HT-29 (cell line): ENCODE data around the gene TSEN2. TPM values are rescaled to one million over a fixed set of nuclear protein-coding genes. Genes with fewer than 3 reads are reported as not detected.
A peak's percentile ranks its signal among the peaks of the same experiment; 100 is the strongest.
"Not testable (repeated sequence)": the region's sequence is repeated elsewhere in the genome, so short reads cannot be mapped to it uniquely, and the experiment has no call there.

ENCODE experiments used
- DNase-seq: peaks from one replicate; pipeline ENCODE4 v3.0.0-alpha.2; 2015; ENCODE audit warnings: low spot score
- total RNA-seq: library from RNA; depleted of rRNA; stranded (reverse); fragments of >200 nt; shearing (Covaris generic); gene quantifications from 2 replicates; pipeline ENCODE4 v1.2.3, GENCODE V29; 2014

TSEN2 gene
- total RNA-seq, 1 experiment from 2014 or later, result 22.5 TPM

DNA sequence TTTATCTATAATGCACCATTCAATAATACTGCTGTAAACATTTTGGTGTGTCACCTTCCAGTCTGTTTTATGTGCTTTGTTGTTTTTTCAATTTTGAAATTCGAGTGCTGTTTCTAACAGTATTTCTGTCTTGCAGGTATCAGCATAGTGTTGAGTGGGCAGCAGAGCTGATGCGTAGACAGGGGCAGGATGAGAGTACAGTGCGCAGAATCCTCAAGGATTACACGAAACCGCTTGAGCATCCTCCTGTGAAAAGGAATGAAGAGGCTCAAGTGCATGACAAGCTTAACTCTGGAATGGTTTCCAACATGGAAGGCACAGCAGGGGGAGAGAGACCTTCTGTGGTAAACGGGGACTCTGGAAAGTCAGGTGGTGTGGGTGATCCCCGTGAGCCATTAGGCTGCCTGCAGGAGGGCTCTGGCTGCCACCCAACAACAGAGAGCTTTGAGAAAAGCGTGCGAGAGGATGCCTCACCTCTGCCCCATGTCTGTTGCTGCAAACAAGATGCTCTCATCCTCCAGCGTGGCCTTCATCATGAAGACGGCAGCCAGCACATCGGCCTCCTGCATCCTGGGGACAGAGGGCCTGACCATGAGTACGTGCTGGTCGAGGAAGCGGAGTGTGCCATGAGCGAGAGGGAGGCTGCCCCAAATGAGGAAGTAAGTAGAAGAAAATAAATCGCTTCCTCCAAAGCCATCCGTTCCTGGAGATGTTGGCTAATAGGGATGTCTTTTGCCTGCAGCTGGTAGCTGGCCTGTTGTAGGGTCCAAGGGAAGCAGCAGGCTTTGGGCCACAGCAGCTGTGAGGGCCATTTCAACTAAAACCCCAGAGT, 19.1 kb downstream of the TSEN2 start:
- no peak for DNase-seq

DNA sequence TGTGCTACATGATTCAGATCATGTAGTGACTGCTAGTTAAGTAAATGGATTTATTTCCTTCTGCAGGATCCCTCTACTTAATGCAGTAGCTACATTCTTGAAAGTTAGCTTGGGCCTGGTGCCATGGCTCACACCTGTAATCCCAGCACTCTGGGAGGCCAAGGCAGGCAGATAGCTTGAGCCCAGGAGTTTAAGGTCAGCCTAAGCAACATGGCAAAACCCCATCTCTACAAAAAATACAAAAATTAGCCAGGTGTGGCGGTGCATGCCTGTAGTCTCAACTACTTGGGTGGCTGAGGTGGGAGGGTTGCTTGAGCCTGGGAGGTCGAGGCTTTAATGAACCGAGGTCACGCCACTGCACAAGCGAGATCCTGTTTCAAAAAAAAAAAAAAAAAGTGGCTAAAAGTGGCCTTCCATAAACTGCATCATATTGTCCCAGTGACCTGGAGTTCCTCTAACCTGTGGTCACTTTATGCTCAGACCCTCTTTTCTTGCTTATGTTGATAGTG, 22.0 kb downstream of the TSEN2 start:
- DNase-seq, result no peak

- DNase-seq, result no peak
Observed at GRCh38 chr3:12507591-12508281, 23.5 kb downstream of the TSEN2 start.

- no peak for DNase-seq
Observed at GRCh38 chr3:12508291-12508700, 24.0 kb downstream of the TSEN2 start.

DNA sequence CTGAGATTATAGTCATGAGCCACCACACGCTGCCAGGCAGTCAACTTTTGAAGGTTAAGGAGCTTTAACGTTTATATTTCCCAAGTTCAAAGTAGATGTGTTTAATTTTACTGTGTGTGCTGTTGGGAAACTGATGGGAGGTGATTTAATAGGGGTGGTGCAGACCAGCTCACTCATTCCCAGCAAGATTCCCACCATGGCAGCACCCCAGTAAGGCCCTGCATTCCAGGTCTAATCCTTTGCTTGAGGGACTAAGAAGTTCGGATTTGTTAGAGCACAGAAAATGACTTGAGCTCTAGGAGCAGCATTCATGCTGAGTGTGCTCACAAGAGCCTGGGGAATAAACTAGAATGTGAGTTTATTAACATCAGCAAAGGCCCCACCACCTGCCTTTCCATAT, 25.2 kb downstream of the TSEN2 start:
- DNase-seq, result no peak

GRCh38 chr3:12512534-12513118, 28.3 kb downstream of the TSEN2 start:
- no peak for DNase-seq

DNA sequence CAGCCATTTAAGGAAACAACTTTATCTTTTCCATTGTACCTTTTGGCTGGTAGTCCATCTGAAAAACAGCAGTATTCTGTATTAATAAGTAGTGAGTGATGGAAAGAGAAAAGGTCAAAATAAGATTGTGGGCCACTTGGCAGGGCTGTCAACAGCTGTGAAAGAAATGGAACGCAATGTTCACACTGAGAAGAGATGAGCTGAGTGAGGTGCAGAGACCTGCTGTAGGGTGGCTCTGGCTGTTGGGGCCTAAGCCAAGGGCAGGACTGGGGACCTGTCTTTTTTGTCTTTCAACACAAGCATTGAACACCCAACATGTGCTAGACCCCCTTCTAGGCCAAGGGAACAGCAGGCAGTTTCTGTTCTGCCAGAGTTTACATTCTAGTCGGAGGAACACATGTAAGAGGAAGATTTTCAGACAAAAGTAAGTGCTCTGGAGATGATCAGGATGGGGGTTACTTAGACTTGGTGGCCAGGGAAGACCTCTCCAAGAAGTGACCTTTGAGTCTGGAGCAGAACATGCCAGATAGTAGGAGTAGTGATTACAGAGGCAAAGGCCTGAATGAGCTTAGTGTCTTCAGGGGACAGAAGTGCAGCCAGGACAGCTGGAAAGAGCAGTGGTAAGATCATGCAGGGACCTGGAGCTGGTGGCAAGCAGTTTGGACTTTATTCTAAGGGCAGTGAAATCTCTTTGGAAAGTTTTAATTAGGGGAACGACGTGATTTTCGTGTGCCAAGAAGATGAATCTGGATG, 29.6 kb downstream of the TSEN2 start:
- DNase-seq, result no peak

DNA sequence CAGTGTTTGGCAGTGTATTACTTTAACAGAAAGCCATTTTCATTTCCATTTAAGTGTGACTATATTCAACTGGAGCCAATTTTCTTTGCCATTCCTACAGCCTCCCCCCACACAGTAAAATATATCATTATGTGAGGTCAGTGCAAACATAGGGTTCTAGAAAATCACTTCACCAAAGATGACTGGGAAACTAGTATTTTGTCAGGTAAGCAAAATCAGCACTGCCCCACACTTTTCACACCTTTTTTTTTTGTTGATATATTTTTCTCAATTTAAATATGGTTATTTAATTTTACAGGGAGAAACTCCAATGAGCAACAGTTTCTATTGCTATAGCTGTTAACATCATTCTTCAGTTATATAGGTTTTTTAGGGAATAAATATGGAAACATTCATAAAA, 31.4 kb downstream of the TSEN2 start:
- no peak for DNase-seq

GRCh38 chr3:12516873-12517272, 32.6 kb downstream of the TSEN2 start:
- DNase-seq, result no peak

- DNase-seq, result no peak
Observed at GRCh38 chr3:12518261-12519028, 34.2 kb downstream of the TSEN2 start.

GRCh38 chr3:12521010-12521409, 36.7 kb downstream of the TSEN2 start:
- DNase-seq, result no peak

DNA sequence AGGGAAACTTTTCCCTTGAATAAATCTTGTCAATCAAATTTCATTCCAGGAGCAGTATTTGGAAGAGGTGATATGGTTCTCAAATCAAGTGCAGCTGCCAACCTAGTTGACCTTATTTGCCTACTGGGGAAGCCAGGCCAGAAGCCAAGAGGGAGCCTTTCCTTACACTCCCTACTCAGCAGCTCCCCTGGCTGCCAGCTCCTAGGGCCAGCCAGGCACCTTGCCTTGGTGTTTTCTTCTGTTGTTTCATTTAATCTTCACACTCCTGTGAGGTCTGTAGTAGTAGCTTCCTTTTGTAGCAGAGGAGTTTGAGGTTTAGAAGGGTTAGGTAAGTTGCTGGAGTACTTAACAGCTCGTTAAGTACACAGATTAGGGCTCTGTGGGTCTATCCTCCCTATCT, 38.4 kb downstream of the TSEN2 start:
- no peak for DNase-seq

DNA sequence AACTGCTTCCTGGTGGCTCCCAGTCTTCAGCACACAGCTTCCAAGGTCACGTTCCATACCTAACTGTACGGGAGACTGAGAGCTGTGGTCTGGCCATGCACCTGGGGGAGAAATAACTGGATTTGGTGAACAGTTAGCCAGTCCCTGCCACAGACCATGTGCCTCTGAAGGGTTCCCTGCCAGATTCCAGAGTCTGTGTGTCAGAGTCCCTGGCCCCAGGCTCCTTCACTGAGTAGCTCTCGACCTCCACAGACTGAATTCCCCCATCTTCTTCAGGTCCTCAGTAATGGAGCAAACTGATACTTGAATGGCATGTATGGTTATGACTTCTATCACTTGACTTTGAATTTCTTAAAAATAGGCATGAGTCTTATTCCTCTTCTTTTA, 43.5 kb downstream of the TSEN2 start:
- no peak for DNase-seq

DNA sequence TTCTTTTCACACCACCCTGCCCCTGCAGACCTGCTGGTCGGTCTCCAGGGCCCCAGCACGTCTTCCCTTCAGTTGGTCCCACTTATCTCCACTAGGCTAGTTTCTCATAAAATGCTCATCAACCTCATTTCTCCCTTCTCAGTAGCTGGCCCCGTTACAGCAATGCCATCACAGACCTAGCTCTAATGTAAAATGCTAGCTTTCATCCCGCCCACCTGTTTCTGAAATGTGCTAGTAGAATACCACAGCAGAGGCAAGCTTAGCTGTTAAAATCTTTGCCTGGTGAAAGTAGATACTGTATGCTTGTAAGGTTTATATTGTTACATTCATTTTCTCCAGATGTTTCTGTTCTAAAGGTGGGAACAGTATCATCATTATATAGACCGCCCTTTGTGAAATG, 47.9 kb downstream of the TSEN2 start:
- no peak for DNase-seq

DNA sequence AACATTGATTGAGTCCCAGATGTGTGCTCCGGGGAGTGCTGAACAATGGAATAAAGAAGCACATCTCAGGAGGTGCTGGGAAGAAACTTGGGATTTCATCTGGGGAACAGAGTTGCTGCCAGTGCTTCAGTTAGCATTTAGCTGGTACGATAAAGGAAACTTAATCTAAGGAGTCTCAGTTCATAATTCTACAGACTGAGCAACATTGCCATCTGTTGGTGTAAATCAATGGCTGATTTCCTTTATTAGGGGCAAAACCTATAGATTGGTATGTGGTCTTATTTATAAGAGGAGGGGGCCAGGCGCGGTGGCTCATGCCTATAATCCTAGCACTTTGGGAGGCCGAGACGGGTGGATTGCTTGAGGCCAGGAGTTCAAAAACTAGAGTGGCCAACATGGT, 52.1 kb downstream of the TSEN2 start:
- DNase-seq, result no peak

DNA sequence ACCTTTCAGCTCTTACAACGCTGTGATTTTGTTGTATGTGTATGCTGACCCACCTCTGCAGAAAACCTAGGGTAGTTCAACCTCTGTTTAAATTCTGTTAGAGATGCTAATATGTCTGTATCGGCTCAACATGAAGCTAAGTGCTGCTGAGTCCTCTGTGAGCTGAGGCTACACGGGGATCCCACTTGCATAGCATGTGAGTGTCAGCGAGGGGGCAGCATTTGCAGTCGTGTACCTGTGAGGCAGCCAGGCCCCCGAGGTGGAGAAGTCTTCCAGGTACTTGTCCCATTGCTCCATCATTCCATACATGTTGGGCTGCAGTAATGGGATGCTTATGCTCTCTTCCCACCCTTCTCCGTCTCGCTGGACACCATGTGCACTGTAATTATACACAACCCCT, 57.3 kb downstream of the TSEN2 start:
- no peak for DNase-seq

DNA sequence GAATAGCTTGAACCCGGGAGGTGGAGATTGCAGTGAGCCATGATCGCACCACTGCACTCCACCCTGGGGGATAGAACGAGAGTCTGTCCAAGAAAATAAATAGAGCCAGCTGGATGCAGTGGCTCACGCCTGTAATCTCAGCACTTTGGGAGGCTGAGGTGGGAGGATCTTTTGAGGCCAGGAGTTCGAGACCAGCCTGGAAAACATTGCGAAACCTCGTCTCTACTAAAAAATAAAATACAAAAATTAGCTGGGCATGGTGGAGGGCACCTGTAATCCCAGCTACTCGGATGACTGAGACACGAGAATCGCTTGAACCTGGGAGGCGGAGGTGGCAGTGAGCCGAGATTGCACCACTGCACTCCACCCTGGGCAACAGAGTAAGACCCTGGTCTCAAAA, 59.2 kb downstream of the TSEN2 start:
- not testable (repeated sequence) for DNase-seq

DNA sequence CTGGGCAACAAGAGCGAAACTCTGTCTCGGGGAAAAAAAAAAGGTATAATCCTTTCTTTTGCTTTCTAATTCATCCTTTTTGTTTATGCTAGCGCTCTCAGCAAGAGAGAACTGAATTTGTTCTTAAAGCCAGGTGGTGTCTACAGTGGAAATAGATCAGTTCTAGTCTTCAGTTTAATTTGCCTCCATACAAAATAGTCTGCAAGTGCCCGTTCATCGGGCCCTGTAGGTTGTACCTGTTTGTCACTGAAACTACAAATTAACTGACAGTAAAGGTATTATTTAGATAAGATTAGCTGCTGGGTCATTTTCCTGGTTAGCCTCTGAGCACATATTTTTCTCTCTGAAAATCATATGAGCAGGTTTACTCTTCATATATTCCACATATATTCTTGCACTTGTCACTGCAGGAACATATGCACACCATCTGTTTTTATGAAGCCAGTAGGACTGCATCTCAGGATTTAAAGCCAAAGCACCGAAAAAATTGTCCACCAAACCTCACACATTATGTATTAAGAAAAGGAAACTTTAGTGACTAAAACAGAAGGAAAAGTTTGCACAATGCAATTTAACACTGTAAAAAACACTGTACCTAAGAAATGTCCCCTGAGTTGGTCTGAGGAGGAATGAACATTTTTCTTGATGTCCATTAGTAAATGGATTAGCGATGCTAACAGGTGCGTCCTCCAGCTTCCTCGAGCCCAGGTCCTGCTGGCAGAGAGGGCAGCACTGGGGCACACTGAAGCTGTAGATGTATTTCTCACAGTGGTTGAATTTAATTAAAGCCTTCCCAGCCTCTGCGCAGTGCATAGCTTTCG, 60.6 kb downstream of the TSEN2 start:
- peak; percentile 21 for DNase-seq

DNA sequence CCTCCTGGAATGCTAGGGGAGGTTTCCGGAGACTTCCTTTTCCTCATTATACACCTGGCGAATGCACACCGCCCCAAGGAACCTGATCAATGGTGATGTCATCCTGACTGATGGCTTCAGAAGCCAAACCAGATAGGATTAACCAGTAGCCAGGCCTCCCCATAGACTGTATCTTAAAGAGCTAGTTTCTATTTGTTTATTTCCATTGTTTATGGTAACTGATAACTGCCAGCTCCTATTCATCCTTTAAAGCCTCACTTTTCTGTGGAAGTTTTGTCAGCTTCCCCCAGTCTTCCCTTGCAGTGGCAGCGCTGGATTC, 61.2 kb downstream of the TSEN2 start, which contains the start of gene MKRN2OS:
Gene MKRN2OS, minus strand, starts transcription at position 27 of the 319 bp plus-strand sequence. CDS start 35 bp downstream, outside the sequence.
- DNase-seq, result peak; percentile 87
